HG02981 (cell line): ENCODE data around the gene SMIM38.

Experiments used
- ATAC-seq: cut with Tn5 transposase; IDR thresholded peaks from one replicate; pipeline ENCODE4 v1.9.1; 2021; ENCODE audit warnings: mild to moderate bottlenecking, moderate library complexity; ENCODE audit not compliant: unreplicated experiment

The SMIM38 gene

GRCh38 chr11:69174841-69175240 lies 19.1 kb downstream of the SMIM38 start:
- no peak for ATAC-seq

GRCh38 chr11:69178819-69179482 lies 23.2 kb downstream of the SMIM38 start:
- no peak for ATAC-seq

GRCh38 chr11:69180226-69180625 lies 24.5 kb downstream of the SMIM38 start:
- ATAC-seq: no peak

- ATAC-seq: no peak
Measured at GRCh38 chr11:69180726-69181125, 25.0 kb downstream of the SMIM38 start.

- no peak for ATAC-seq
Measured at GRCh38 chr11:69183613-69184012, 27.9 kb downstream of the SMIM38 start.

- no peak for ATAC-seq
Measured at GRCh38 chr11:69186316-69187260, 30.9 kb downstream of the SMIM38 start.

- no peak for ATAC-seq
Measured at GRCh38 chr11:69187540-69188065, 31.9 kb downstream of the SMIM38 start.

GRCh38 chr11:69189059-69189458 lies 33.3 kb downstream of the SMIM38 start:
- ATAC-seq: no peak

GRCh38 chr11:69190796-69191536 lies 35.2 kb downstream of the SMIM38 start:
- ATAC-seq: no peak

GRCh38 chr11:69192301-69192721 lies 36.6 kb downstream of the SMIM38 start:
- no peak for ATAC-seq

- no peak for ATAC-seq
Measured at GRCh38 chr11:69193151-69193550, 37.4 kb downstream of the SMIM38 start.

GRCh38 chr11:69193629-69194028 lies 37.9 kb downstream of the SMIM38 start:
- ATAC-seq: no peak

GRCh38 chr11:69194396-69194795 lies 38.7 kb downstream of the SMIM38 start:
- no peak for ATAC-seq

- ATAC-seq: no peak
Measured at GRCh38 chr11:69194956-69195355, 39.2 kb downstream of the SMIM38 start.

- no peak for ATAC-seq
Measured at GRCh38 chr11:69195824-69196782, 40.4 kb downstream of the SMIM38 start.

GRCh38 chr11:69196783-69197169 lies 41.0 kb downstream of the SMIM38 start:
- no peak for ATAC-seq

- ATAC-seq: no peak
Measured at GRCh38 chr11:69198891-69199582, 43.3 kb downstream of the SMIM38 start.

GRCh38 chr11:69199583-69200315 lies 44.0 kb downstream of the SMIM38 start:
- no peak for ATAC-seq
